ENCODE data around the gene UBE2I.
"Not testable (repeated sequence)": the region's sequence is repeated elsewhere in the genome, so short reads cannot be mapped to it uniquely, and the experiment has no call there.

Gene UBE2I

DNA sequence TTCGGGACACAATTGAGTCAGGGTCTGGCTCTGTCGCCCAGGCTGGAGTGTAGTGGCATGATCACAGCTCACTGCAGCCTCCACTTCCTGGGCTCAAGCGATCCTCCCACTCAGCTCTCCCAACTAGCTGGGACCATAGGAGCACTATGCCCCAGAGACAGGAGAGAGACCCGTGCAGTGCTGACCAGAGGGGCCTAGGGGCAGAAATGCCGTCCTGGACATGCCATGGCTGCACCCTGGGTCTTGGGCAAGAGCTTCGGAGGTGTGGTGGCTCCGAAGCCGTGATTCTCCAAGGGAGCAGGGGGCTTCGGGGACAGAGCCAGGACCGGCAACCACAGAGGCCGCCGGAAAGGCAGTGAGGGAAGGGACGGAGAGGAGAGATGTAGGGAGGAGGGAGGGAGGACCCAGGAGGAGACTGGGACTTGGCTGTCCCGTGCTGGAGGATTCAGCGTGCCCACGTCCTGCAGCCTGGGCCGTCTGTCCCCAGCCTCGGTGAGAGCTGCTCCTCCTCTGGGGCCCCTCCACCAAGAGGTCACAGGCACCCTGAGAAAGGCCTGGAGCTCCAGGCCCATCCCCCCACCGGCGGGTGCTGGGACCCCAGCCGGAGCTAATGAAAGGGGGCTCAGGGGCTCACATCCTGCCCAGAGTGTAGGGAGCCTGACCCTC lies 31.7 kb upstream of the UBE2I start:
- no peak for DNase-seq

DNA sequence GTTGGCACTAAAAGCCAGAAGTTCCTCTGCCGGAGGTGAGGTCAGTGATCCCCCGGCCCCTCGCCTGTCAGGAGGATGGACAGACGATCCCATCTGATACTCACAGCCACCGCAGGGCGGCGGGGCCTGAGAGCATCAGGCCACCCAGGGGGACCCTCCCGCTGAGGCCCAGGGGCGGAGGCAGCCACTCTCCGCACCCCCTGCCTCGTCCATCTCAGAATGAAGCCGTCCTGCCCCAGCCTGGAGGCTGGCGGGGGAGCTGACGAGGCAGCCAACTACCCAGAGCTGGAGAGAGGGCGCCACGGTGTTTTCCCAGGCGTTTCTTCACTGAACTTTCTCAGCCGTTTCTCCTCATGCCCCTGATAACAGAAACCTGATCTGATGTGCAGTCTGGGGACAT lies 31.0 kb upstream of the UBE2I start:
- DNase-seq, result no peak

DNA sequence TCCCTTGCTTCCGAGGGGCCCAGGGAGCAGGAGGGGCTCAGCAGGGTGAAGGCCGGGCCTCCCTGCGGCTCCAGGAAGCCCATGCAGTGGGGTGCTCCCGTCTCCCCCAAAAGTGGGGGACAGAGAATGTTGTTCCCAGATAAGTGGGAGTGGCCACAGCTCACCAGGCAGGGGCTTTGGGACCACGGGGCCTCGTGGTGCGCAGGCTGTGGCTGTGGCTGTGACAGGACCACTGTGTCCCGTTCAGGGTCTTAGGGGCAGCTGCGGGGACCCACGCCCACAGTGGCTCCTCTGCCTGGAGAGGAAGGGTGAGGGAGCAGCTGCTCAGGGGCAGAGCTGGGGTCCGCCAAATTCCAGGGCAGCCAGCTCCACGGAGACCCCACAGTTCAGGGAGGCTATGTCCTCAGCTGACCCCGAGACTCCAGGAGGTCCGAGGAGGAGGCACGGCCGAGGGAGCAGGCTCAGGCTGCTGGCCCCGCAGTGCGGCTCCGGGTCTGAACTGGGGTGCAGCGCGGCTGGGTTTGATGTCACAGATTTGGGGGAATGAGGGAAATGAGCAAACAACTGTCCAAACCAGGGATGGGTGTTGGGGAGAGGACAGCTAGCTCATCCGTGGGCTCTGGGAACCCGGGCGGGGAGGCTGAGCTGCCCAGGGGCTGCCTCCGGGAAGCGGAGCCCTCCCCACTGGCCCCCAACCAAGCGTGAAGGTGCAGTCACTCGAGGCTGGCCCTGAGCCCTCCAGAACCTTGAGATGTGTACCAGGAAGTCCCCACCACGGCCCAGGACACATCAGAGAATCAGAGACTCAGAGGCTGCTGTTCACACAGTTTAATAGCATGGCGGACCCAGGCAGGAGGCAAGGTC lies 30.1 kb upstream of the UBE2I start:
- no peak for DNase-seq

DNA sequence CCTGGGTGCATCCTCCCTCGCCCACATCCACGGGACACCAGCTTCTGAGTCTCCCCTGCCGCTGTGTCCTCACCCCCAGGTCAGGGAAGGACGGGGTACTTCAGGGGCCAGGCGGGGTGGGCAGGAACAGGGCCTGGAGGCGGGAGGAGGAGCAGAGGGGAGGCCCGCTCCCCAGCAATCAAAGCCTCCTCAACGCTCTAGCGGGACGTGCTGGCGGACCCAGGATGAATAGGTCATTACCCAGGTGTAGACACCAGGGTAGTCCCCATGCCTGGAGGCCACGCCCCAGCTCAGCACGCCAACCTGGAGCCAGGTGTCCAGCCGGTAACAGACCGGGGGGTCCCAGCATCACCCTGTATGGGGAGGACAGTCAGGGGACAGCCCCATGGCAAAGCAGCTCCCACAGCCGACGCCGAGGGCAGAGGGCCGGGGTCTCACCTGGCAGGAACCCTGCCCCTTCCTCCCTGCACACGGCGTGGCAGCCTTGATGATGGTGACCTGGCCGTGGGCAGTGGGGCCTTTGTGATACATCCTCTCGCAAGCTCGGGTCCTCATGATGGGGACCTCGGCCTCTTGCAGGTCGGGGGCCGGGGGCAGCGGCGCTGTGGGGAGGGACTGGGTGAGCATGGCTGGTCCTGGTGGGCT lies 29.4 kb upstream of the UBE2I start:
- DNase-seq, result no peak

DNA sequence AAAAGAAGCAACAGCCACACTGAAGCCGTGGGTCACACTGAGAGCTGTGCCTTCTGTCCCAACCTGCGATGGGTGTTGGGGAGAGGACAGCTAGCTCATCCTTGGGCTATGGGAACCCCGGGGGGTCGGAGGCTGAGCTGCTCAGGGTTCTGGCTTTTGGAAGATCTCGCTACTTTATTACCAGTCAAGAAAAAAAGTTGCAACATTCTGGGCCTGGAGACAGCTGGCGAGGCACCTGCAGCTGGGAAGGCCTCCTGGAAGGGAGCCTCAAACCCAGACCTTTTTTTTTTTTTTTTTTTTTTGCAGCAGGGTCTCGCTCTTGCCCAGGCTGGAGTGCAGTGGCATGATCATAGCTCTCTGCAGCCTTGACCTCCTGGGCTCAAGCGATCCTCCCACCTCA lies 28.7 kb upstream of the UBE2I start:
- DNase-seq, result no peak

DNA sequence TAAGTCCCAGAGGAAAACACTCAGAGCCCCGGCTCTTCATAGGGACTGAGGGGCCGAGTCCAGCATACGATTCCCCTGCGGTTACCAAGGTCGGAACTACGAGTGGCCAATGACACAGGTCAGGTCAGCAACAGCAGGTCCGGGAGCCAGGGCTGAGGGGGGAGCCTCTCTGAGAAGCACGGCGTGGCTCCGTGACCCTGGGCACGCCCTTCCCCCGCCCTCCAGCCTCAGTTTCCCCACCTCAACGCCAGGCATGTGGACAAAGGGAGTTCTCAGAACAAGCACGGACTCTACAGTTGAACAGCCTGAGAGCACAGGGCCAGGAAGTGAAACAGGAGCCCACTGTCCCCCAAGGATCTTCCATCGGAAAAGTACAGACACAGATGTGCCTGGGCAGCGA lies 27.9 kb upstream of the UBE2I start:
- no peak for DNase-seq

DNA sequence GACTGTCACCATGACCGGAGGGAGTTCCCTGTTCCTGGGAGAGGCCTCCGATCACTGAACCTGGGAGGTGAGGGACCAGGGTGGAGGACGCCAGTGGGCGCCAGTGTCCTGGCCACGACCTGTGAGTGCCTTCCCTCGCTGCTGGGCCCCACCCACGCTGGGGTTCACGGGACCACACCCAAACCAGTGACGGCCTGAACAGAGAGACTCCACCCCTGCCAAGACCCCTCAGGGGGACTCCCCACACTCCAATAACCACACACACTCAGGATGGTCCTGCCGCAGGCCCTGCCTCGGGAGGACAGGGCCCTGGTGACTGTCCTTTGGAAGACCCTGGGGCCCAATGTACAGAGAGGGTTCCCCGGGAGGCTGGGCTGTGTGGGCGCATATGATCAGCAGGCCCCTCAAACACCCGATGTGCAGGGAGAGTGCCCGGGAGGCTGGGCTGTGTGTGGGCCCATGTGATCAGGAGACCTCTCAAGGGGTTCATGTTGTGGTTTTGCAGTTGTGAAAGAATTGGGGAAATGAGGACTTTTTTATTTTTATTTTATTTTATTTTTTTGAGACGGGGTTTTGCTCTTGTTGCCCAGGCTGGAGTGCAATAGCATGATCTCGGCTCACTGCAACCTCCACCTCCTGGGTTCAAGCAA lies 27.0 kb upstream of the UBE2I start:
- no peak for DNase-seq

DNA sequence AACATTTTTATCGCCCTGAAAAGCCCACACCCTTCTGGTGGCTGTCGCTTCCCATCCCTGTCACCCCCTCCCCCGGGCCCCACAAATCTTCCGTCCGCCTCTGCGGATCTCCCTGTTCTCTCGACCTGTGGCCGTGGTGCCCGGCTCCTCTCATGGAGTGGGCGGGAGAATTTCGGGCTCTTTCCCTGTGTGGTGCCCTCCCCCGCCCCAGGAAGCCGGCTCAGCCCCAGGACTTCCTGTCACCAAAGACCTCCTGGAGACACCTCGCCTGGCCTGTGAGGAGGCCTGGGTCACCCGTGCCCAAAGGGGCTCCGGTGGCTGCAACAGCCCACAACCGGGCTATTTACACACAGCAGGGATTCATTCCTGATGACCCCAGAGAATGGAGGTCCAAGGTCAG lies 26.1 kb upstream of the UBE2I start:
- DNase-seq, result no peak

DNA sequence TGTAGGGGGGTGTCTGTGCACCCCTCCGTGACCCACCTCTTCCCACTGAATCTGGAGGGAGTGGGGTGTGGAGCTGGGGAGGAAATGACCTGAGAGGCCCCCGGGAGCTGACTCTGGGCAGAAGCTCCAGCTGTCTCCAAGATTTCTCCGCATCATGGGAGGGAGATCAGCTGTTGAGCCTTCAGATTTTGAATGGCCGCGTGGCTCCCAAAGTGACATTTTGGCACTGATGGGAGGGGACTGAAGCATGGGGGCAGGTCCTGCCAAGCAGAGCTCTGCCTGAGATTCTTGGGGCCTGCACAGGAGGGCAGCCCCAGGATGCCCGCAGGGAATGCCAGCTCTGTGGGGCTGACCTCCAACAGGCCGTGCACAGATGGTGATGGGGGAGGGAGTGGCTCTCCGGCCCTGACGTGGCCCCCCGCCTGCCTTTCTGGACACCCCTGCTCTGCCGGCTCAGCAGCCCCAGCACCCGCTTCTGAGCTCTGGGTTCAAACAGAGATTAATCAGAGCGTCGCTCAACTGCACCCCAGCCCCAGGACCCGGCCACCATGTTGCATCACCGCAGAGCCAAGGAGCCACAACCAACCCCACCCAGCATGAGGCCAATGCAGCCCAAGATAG lies 25.3 kb upstream of the UBE2I start:
- DNase-seq, result no peak

DNA sequence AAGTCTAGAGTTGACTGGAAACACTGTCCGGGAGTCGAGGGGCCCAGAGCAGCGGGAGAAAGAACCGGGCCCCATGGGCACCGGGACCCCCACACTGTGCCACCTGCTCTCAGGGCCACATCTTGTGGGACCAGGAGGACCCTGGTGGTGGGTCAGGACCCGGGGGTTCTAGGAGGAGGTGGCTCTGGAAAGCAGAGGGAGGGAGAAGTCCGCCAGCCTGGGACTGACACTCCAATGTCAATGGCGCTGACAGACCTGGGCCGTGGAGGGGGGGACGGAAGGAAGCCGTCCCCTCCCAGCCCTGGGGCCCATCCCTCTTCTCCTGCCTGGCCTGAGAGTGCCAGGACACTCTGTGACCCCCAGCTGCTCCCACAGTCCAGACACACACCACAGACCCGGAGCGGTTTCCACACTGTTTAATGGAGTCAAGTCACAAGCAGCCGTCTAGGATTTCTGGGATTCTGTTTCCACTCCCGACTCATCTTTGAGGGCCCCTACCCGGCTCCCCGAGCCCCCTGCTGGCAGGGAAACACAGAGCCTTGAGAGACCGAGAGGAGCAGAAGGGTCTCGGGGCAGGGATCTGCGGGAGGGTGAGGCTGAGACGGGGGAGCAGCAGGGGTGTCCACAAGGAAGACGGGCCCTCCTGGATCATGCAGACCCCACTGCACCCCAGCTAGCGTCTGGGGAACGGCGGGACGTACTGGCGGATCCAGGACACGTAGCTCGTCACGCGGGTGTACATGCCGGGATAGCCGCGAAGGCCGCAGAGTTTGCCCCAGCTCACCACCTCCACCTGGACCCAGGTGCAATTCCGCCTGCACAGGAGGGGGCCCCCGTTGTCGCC lies 23.5 kb upstream of the UBE2I start:
- no peak for DNase-seq

DNA sequence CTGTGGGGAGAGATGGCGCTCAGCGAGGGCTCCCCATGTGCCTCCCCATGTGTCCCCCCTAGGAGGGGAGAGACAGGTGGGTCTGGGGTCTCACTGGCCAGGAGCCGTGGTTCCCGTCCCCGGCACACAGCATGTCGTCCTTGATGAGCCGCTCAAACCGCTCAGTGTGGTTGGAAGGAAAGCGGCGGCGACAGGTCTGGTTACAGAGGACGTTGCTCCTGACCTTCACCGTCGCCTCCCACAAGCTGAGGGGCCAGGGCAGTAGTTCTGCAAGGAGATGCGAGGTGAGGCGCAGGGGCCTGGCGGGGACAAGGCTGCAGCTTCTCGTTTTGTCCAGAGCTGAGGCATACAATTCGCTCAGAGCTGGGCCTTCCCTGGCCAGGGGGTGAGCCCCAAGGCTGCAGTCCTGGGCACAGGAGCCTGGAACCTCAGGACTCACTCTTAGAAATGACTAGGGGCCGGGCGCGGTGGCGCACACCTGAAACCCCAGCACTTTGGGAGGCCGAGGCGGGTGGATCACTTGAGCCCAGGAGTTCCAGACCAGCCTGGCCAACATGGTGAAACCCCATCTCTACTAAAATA lies 22.8 kb upstream of the UBE2I start:
- DNase-seq, result no peak

DNA sequence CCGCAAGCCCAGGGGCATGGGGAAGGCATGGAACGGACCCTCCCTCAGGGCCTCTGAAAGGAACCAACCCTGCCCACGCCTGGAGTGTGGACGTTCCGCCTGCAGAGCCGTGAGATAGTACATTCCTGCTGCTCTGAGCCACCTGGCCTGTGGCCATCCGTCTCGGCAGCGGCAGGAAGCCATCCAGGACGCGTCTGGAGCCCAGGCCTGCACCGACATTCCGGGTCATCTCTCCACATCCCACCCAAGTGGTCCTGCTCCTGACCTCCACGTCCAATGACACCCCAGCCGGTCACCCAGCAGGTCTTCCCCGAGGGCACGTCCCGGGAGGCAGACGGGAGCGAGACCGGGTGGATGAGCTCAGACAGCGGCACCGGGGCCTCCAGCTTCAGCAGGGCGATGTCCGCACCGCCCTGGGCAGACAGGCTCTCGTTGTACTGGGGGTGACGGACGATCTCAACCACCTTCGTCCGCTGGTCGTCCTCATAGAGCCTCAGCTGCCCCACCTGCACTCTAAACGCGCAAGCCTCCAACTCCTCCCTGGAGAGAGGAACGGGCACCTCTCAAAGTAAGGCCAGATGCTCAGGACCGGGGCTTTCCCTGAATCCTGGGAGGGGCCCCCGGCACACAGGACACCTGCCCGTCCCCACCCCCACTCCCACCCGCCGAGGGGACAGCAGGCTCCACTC lies 21.3 kb upstream of the UBE2I start:
- no peak for DNase-seq

DNA sequence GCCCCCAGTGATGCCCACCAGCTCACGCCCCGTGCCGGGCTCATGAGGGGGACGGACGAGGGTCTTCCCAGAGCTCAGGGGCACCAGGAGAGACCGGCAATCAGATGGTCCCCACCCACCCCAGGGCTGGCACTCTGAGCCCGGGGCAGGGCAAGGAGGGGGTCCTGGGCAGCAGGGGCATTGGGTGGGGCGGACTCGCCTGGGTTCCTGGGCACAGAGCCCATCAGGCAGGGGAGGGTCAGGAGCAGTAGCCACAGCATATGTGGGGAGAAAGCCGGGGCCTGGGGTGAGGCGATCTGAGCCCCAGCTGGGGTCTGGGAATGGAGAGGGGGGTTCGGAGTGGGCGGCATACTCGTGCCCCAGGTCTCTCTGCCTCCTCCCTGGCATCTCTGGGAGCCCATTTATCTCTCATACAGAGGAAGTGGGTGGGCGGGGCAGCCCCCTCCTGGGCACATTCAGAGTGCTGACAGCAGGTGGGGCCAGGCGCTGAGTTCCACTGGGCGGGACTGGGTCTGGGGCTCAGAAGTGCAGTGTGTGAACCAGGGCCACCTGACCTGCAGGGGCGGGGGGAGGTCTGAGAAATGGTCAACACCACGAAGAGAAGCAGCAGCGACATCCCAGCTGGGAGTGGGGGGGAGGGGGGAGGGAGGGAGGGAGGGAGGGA lies 20.5 kb upstream of the UBE2I start:
- DNase-seq, result no peak

DNA sequence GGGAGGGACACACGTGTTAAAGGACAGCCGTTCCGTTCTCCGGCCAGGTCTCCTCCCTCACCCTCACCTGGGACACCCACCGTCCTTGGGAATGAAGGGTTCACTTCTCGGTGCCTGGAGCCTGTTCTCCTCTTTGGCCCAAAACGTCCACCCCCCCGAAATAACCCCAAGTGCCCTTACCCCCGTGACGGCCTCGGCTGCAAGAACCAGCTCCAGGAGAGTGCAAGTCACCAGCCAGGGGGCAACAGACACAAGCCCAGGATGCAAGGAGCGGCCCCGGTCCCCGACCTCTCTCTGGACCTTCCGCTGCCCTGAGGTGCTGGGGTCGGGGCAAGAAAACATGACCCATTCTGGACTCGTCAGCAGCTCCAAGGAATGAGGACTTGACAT lies 20.0 kb upstream of the UBE2I start:
- DNase-seq, result no peak

DNA sequence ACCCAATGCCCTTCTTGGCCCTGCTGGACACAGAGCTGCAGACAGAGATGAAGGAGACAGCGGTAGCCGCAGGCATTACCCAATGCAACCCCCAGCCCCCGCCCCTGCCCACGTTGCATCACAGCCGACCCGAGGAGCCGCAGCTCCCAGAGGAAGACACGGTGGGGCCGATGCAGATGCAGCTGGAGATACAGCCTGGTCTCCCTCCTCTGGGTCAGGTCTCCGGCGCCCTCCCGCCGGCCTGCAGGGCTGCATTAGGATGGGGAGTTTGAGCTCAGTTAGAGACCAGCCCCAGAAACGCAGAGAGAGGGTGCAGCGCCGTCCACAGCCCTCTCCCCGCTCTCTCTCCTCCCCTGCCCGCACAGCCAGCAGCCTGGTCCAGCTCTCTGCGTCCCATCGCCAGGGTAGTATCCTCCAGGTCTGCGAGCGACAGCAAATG lies 19.4 kb upstream of the UBE2I start:
- no peak for DNase-seq

DNA sequence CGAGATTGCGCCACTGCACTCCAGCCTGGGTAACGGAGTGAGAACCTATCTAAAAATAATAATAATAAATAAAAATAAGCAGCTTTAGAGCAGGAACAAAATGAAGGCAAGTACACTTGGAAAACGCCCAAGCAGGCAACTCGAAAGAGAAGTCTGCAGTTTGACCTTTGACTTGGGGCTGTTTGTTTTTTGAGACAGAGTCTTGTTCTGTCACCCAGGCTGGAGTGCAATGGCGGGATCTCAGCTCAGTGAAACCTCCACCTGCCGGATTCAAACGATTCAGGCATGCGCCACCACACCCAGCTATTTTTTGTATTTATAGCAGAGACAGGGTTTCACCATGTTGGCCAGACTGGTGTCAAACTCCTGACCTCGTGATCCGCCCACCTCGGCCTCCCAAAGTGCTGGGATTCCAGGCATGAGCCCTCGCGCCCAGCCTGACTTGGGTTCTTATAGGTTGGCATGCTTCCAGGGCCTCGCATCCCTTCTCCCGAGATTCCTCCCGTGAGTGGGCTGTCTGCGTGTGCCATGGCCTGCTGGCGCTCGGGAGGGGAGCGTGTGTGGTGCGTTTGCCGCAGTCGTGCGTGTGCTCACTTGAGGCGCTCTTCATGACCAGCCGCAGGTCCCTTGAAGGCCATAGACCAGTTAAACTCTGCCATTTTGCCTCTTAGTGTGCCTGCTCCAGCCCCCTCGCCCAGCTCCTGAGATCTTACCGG lies 18.4 kb upstream of the UBE2I start:
- peak; percentile 61 for DNase-seq

DNA sequence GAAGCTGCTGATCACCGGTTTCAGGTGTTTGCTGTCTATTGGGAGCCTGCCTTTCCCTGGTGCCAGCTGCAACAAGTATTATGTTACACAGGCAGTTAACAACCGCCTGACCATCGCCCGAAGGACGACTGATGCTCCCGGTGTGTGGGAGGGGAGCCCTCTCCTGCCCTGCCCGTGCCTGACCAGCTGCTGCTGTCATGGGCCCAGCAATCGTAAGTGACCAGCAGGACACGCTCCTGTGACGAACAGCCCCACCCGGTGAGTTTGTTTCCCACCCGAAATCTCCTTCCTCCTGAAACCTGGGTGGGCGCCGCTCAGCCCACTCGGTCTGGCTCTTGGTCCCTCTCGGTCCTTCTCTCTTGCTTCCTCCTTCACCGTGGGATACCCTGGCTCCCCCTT lies 17.9 kb upstream of the UBE2I start:
- peak; percentile 68 for DNase-seq

DNA sequence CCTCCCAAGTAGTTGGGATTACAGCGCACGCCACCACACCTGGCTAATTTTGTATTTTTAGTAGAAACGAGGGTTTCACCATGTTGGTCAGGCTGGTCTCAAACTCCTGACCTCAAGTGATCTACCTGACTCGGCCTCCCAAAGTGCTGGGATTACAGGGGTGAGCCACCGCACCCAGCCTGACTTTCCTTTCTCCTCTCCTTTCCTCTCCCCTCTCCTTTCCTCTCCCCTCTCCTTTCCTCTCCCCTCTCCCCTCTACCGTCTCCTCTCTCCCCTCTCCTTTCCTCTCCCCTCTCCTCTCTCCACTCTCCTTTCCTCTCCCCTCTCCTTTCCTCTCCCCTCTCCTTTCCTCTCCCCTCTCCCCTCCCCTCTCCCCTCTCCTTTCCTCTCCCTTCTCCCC lies 17.2 kb upstream of the UBE2I start:
- not testable (repeated sequence) for DNase-seq

DNA sequence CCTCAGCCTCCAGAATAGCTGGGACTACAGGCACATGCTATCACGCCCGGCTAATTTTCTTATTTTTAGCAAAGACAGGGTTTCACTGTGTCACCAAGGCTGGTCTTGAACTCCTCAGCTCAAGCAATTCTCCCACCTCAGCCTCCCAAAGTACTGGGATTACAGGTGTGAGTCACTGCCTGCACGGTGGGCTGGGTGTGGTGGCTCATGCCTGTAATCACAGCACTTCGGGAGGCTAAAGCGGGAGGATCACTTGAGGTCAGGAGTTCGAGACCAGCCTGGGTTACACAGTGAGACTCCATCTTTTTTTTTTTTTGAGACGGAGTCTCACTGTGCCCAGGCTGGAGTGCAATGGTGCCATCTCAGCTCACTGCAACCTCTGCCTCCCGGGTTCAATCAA lies 16.6 kb upstream of the UBE2I start:
- not testable (repeated sequence) for DNase-seq
